DND-41 (cell line): Measurements from ENCODE around the gene F11R.
A peak's percentile ranks its signal among the peaks of the same experiment; 100 is the strongest.

ENCODE experiments used
- ATAC-seq: fragments of 200-7000 bp; cut with Tn5 transposase; 3 replicates; pipeline ENCODE4 v1.9.1; 2021; ENCODE audit warnings: low read depth; ENCODE audit not compliant: insufficient read depth
- DNase-seq: peaks from one replicate; pipeline ENCODE4 v3.0.0-alpha.2; 2020
- H2AFZ ChIP-seq: 2 replicates; pipeline ENCODE4 v1.6.0; 2012; ENCODE audit warnings: low read depth, low read length
- H3K27ac ChIP-seq: 2 replicates; pipeline ENCODE4 v1.5.1; 2012; ENCODE audit warnings: low read length, inconsistent platforms
- H3K27me3 ChIP-seq: fragments of 200-600 bp; sonication (generic); 2 replicates; pipeline ENCODE4 v1.6.0; 2012; ENCODE audit warnings: low read length, mild to moderate bottlenecking, inconsistent platforms; ENCODE audit not compliant: insufficient read depth, poor library complexity
- H3K36me3 ChIP-seq: 2 replicates; pipeline ENCODE4 v1.5.1; 2012; ENCODE audit warnings: low read length, inconsistent platforms; ENCODE audit not compliant: insufficient read depth
- H3K4me1 ChIP-seq: 2 replicates; pipeline ENCODE4 v1.5.1; 2012; ENCODE audit warnings: mild to moderate bottlenecking, low read length; ENCODE audit not compliant: insufficient read depth
- H3K4me2 ChIP-seq: 2 replicates; pipeline ENCODE4 v1.6.0; 2012; ENCODE audit warnings: mild to moderate bottlenecking, moderate library complexity, low read length, inconsistent platforms; ENCODE audit not compliant: insufficient read depth
- H3K4me3 ChIP-seq, 2 experiments: fragments of 200-600 bp in 1 of 2; shearing (Covaris generic) in 1 of 2; 2 replicates each; pipeline ENCODE4 v1.5.1; 2012 to 2016; ENCODE audit warnings: inconsistent platforms in 2 of 2, low read length in 2 of 2, mild to moderate bottlenecking in 2 of 2, low read depth in 1 of 2, moderate library complexity in 1 of 2
- H3K79me2 ChIP-seq: 2 replicates; pipeline ENCODE4 v1.6.0; 2012; ENCODE audit warnings: low read length, inconsistent platforms; ENCODE audit not compliant: insufficient read depth
- H3K9ac ChIP-seq: 2 replicates; pipeline ENCODE4 v1.6.0; 2012; ENCODE audit warnings: low read depth, mild to moderate bottlenecking, inconsistent platforms, low read length, moderate library complexity
- H3K9me3 ChIP-seq: 2 replicates; pipeline ENCODE4 v1.5.1; 2012; ENCODE audit warnings: low read length, moderate library complexity, mild to moderate bottlenecking, inconsistent platforms; ENCODE audit not compliant: insufficient read depth, severe bottlenecking
- H4K20me1 ChIP-seq: 2 replicates; pipeline ENCODE4 v1.6.0; 2012; ENCODE audit warnings: low read length; ENCODE audit not compliant: insufficient read depth
- EZH2 ChIP-seq: IDR thresholded peaks from 3 replicates; pipeline ENCODE4 v1.6.1; 2012; ENCODE audit warnings: borderline replicate concordance, low read depth, mild to moderate bottlenecking, moderate library complexity, low read length, inconsistent platforms; ENCODE audit not compliant: severe bottlenecking
- TF ChIP-seq, protein P1 (sequence below): IDR thresholded peaks from 2 replicates; pipeline ENCODE4 v1.5.1; 2012; ENCODE audit warnings: borderline replicate concordance, low read length, moderate library complexity, mild to moderate bottlenecking; ENCODE audit not compliant: poor library complexity, severe bottlenecking; ENCODE audit errors: extremely low read depth

The F11R gene

GRCh38 chr1:161047436-161048420, 26.8 kb upstream of the F11R start:
- TF ChIP-seq, protein P1, sequence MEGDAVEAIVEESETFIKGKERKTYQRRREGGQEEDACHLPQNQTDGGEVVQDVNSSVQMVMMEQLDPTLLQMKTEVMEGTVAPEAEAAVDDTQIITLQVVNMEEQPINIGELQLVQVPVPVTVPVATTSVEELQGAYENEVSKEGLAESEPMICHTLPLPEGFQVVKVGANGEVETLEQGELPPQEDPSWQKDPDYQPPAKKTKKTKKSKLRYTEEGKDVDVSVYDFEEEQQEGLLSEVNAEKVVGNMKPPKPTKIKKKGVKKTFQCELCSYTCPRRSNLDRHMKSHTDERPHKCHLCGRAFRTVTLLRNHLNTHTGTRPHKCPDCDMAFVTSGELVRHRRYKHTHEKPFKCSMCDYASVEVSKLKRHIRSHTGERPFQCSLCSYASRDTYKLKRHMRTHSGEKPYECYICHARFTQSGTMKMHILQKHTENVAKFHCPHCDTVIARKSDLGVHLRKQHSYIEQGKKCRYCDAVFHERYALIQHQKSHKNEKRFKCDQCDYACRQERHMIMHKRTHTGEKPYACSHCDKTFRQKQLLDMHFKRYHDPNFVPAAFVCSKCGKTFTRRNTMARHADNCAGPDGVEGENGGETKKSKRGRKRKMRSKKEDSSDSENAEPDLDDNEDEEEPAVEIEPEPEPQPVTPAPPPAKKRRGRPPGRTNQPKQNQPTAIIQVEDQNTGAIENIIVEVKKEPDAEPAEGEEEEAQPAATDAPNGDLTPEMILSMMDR = no peak
- TF ChIP-seq EZH2 = no peak
- H3K4me1 ChIP-seq = peaks cover 31% of the 10 kb centered on the region
- no peak overlapping the region for H3K9ac ChIP-seq
- H2AFZ ChIP-seq = no peak overlapping the region
- no peaks in the 10 kb centered on the region for H3K9me3 ChIP-seq
- H3K79me2 ChIP-seq = peaks cover 35% of the 10 kb centered on the region
- H3K27me3 ChIP-seq = no peaks in the 10 kb centered on the region
- ATAC-seq (no peak), DNase-seq (no peak)
- H3K4me2 ChIP-seq = no peak overlapping the region
- no peaks in the 10 kb centered on the region for H4K20me1 ChIP-seq
- peaks cover 56% of the 10 kb centered on the region for H3K36me3 ChIP-seq
- H3K27ac ChIP-seq = no peak overlapping the region
- H3K4me3 ChIP-seq = no peak overlapping the region

- TF ChIP-seq, protein P1 = no peak
- no peak for TF ChIP-seq EZH2
- Histone ChIP-seq H3K4me3 (peak overlapping the region; percentile 75 to 92; a peak in 3 of 4 replicates), H3K4me1 (peaks cover 41% of the 10 kb centered on the region), H2AFZ (peak overlapping the region; percentile 90), H3K27ac (peak overlapping the region; percentile 99), H3K79me2 (peaks cover 45% of the 10 kb centered on the region), H3K9ac (peak overlapping the region; percentile 93), H3K9me3 (no peaks in the 10 kb centered on the region), H3K36me3 (peaks cover 58% of the 10 kb centered on the region), H3K4me2 (peak overlapping the region; percentile 79), H3K27me3 (no peaks in the 10 kb centered on the region), H4K20me1 (no peaks in the 10 kb centered on the region)
- DNase-seq (no peak), ATAC-seq (no peak)
Observed at GRCh38 chr1:161046605-161047228, 25.8 kb upstream of the F11R start.

GRCh38 chr1:161045736-161046604, 25.0 kb upstream of the F11R start, which contains the start of gene USF1:
Gene USF1 (minus strand): TSS chr1:161045977. CDS start chr1:161043275, 2,702 bp downstream.
- ATAC-seq (peak; percentile 78), DNase-seq (peak; percentile 96)
- Histone ChIP-seq H2AFZ (peak within 1 kb of the TSS; percentile 90), H3K9me3 (no peaks in the 10 kb centered on the region), H3K79me2 (peaks cover 48% of the 10 kb centered on the region), H3K4me2 (peak within 1 kb of the TSS; percentile 79), H3K4me3 (peak within 1 kb of the TSS; percentile 75 to 92), H3K27me3 (no peaks in the 10 kb centered on the region), H3K9ac (peak within 1 kb of the TSS; percentile 93), H4K20me1 (no peaks in the 10 kb centered on the region), H3K27ac (peak within 1 kb of the TSS; percentile 99), H3K4me1 (peaks cover 44% of the 10 kb centered on the region), H3K36me3 (peaks cover 58% of the 10 kb centered on the region)
- TF ChIP-seq, protein P1 = no peak
- TF ChIP-seq EZH2 = no peak
